Astrocyte (in vitro differentiated cells and primary cell): ENCODE measurements around the gene CARD11.

Source experiments
- EZH2 ChIP-seq: IDR thresholded peaks from 2 replicates; pipeline ENCODE4 v1.6.1; 2012; ENCODE audit warnings: mild to moderate bottlenecking, low read length, inconsistent platforms; ENCODE audit not compliant: insufficient read depth
- TF ChIP-seq, protein P1 (sequence below): IDR thresholded peaks from 2 replicates; pipeline ENCODE4 v1.5.1; 2011; ENCODE audit warnings: low read depth, mild to moderate bottlenecking, inconsistent platforms, low read length, moderate library complexity; ENCODE audit not compliant: insufficient read depth

DNA sequence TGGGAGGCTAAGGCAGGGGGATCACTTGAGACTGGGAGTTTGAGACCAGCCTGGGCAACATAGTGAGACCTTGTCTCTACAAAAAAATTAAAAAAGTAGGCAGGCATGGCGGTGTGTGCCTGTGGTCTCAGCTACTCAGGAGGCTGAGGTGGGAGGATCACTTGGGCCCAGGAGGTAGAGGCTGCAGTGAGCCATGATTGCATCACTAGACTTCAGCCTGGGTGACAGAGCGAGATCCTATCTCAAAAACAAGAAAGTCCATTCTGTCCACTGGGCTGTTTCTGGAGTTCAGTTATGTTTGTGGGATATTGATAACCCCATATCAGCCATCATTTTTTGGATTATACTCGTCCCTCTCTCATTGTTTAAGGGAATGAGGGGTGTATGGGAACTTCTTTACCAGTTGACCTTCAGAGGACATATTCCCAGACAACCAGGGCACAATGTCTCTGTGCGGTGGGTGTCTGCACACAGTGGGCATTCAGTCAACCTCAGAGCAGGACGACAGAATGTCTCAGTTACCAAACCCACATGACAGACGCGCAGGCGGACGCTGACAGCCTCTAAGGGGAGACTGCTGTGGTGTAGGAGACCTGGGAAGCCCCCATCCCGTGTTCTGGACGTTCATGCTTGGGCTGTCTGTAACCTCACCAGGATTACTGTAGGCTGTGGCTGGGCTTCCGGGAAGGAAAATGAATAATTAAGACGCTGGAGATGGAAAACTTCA, 69.4 kb downstream of the CARD11 start:
- TF ChIP-seq EZH2, result no peak
- TF ChIP-seq, protein P1, sequence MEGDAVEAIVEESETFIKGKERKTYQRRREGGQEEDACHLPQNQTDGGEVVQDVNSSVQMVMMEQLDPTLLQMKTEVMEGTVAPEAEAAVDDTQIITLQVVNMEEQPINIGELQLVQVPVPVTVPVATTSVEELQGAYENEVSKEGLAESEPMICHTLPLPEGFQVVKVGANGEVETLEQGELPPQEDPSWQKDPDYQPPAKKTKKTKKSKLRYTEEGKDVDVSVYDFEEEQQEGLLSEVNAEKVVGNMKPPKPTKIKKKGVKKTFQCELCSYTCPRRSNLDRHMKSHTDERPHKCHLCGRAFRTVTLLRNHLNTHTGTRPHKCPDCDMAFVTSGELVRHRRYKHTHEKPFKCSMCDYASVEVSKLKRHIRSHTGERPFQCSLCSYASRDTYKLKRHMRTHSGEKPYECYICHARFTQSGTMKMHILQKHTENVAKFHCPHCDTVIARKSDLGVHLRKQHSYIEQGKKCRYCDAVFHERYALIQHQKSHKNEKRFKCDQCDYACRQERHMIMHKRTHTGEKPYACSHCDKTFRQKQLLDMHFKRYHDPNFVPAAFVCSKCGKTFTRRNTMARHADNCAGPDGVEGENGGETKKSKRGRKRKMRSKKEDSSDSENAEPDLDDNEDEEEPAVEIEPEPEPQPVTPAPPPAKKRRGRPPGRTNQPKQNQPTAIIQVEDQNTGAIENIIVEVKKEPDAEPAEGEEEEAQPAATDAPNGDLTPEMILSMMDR, result no peak
